Muscle of back (tissue), 11 donors: ENCODE data around the gene PSMD4. TPM values are rescaled to one million over a fixed set of nuclear protein-coding genes. Genes with fewer than 3 reads are reported as not detected.
"Not testable (repeated sequence)": the region's sequence is repeated elsewhere in the genome, so short reads cannot be mapped to it uniquely, and the experiment has no call there.

Experiments used
- DNase-seq, 3 donors: peaks; one replicate each; pipeline versions ENCODE4 v3.0.0 to v3.0.0-alpha.2; 2013
- polyA plus RNA-seq, 10 donors: library from polyadenylated mRNA; unstranded; fragments of 120-200 nt; gene quantifications; one replicate each; pipeline ENCODE4 v1.2.1, GENCODE V29; 2013; ENCODE audit not compliant: insufficient read length in 10 of 10

The PSMD4 gene
- polyA plus RNA-seq, 10 donors, result 105 to 122 (median 112) TPM

DNA sequence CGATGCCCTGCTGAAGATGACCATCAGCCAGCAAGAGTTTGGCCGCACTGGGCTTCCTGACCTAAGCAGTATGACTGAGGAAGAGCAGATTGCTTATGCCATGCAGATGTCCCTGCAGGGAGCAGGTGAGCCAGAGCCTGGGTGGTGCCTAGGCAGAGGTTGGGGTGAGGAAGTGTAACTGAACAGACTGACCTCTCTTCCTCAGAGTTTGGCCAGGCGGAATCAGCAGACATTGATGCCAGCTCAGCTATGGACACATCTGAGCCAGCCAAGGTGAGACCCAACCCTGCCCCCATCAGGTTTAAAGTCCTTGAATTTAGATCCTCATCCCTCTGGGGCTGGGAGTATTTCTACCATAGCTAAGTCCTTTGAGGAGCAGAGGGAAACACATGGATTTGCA lies 11.8 kb downstream of the PSMD4 start:
- DNase-seq, result no peak

DNA sequence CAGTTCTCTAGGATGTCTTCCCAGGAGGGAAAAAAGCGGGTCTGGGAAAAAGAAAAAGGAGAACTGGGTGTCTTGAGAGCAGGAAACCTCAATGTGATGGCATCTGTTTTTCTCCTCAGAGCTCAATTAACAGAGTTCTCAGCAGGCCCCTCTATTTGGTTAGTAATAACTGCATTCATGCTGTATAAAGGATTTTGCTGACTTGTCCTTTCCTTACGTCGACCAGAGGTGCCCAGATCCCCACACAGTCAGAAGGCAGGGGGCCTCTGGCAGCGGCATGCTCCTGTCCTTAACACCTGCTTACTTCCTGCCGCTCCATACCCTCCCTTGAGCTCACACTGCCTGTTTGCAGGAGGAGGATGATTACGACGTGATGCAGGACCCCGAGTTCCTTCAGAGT lies 12.3 kb downstream of the PSMD4 start:
- no peak for DNase-seq

DNA sequence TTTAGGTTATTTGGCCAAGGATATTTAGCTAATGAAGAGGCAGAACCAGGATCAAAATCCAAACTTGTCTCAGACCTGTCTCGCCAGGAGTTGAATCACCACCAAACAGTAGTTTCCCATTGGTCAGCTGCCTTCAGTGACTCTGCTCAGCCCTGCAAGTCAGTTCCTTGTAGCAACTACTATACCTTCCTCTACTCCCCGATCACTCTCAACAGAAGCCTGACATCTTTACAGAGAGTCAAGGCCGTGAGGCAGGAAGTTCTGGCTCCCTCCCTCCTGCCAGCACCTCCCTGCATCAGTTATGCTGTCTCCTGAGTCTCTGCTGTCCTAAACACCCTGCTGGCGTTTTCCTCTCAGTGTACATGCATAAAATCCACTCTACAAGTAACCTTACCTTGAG lies 13.2 kb downstream of the PSMD4 start:
- no peak for DNase-seq

DNA sequence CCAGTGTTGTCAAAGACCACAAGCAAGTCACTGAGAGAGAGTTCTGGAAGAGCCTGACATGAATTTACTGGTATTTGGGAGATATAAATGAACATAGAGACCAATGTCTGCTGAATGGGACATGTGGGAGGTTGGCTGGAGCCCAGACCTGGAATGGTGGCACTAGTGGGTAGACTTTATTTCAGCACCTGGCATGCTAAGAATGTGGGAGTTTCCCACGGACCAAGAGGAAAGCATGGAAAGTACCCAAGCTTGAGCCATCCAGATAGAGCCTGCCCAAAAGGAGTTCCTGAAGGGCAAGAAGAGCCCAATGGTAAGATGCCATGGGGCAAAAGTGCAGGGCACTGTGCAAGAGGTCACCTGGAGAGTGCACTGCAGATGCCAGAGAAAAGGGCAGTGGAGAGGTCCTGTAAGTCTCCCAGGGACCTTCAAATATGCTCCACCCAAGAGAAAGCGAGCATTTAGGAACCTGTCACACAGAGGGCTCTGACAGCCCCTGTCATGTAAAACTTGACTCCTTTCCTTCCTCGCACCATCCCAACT lies 19.5 kb downstream of the PSMD4 start:
- DNase-seq, result no peak

DNA sequence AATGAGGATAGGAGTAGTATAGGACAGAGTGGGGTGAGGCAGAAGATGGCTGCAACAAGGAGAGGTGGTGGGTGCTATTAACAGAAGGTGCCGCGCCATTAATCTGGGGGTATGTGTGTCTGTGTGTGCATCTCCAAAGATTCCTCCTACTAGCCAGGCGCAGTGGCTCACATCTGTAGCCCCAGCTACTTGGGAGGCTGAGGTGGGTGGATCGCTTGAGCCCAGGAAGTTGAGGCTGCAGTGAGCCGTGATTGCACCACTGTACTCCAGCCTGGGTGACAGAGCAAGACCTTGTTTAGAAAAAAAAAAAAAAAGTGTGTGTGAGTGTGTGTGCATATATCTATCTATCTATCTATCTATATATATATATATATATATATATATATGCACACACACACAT lies 20.8 kb downstream of the PSMD4 start:
- DNase-seq, result not testable (repeated sequence)

DNA sequence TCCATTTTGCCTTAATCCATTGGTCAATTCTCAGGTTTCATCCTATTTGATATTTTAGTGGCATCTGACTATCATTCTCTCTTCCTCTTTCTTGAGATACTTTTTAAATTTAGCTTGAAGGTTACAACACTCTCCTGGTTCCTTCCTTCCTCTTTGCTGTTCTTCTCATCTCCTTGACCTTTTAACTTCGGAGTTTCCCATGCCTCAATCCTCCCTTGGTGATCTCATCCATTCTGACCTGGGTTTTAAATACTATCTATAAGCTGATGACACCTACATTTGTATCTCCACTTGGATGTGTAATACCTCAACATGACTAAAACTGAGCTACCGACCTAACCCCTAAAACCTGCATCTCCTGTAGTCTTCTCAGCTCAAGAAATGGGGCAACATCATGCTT lies 22.7 kb downstream of the PSMD4 start:
- DNase-seq, result no peak

DNA sequence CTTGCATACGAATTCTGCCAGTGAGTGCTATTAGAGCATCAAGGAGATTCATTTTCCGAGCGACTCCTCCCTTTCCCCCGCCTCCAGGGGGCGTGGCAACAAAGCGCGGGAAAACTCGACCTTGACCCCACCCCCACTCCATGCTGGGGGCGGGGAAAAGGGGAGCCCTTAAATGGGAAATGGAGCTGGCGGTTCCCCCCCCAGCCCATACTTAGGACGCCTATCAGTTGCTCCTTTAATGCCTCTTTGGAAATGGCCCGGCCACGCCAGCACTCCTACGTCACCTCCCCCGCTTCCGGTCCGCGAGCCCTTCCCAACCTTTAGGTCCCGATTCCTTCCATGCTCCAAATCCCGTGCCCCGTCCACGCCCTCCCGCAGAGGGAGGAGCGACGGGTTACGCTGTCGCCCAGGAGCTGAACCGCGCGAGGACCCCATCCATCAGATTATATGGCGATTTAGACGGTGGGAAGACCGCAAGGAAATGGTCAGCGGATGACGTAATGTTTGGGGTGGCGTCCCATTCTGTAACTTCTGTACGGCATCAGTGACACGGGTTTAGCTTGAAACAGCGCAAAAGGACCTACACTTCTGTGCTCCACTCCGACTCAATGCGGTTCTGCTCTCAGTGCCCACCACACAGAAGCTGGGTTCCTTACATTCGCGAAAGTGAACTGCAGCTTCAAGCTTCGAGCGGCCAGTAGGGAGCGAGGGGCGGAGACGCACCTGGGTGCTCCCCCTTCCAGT lies 26.9 kb downstream of the PSMD4 start:
- peak; percentile 98 to 99 (median 99) for DNase-seq

DNA sequence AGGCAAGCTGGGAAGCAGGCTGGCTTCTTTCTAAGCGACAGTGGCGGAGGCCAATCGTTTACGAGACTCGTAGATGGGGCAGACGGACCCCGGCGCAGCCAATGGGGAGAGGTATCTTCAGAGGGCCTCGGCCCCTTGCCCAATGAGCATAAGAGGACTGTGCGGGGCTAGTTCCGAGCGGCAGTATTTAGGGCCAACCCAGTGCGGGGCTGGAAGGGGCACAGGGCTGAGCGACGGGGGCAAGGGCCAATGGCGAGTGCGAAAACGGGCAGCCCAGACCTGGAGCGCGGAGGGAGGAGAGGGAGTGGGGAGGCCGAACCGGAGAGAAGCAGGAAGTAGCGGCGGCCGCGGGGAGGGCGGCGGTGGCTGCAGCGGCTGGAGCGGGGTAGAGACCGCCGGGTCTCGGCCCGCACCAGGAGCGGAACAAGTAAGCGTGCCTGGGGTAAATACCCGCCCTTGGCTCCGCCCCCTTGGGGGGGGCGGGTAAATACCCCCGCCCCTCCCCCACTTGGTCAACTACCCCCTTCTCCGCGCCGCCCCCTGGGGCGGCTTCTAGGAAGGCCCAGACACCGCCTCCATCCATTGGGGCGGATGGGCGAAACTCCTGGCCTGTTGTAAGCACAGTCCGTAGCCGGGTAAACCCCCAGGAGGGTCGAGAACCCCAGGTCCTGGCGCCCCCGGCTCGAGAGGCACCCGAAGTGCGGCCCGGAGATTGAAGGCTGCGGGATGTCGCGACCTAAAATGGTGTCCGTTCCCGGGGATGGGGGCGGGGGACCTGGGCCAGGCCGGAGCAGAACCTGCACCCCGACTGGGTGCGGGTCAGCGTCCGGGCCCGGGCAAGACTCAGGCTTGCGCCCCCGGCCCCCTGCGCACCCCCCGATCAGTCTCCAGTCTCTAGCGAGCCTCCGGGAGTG lies 27.7 kb downstream of the PSMD4 start, which contains the start of gene ZNF687:
Gene ZNF687 (plus strand): TSS at position 331 of the 914 bp plus-strand sequence. CDS start 3,993 bp downstream, outside the sequence.
- DNase-seq, result peak; percentile 100

DNA sequence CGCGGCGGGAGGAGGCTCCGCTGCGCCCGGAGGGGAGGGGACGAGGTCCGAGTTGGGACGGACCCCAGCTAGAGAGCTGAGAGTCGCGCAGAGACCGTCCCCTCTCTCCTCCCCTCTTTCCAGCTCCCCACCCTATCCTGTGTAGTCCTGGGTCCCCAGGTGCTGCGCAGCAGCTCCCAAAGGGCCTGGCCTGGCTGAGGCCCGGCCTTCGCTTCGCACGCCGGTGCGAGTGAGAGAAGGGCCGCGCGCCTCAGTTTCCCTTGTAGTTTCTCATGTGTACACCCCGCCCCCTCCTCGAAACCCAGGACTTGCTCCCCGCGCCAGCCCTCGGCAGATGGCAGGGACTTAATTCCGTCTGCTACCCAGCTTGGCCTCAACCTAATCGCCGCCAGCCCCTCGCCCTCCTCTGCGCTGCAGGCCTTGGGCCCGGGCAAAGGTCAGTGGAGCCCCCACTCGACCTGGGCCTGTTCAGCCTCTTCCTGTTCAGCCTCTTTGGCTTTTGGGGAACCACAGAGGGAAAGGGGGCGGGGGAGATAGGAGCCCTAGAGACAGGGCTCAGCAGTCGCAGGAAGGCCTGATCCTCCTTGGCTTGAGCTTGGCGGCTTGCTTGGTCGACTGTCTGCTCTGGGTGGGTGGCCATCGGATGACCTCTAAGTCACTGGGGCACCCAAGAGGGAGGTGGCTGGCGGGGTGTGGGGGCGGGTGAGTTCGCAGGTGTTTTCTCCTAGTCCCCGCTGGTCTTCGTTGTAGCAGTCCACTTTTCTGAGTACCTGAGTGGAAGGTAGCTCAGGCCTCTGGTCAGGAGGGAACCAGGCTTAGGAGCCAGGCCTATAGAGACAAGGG lies 28.6 kb downstream of the PSMD4 start:
- DNase-seq, result peak in 1 of 3 donors; percentile 54

DNA sequence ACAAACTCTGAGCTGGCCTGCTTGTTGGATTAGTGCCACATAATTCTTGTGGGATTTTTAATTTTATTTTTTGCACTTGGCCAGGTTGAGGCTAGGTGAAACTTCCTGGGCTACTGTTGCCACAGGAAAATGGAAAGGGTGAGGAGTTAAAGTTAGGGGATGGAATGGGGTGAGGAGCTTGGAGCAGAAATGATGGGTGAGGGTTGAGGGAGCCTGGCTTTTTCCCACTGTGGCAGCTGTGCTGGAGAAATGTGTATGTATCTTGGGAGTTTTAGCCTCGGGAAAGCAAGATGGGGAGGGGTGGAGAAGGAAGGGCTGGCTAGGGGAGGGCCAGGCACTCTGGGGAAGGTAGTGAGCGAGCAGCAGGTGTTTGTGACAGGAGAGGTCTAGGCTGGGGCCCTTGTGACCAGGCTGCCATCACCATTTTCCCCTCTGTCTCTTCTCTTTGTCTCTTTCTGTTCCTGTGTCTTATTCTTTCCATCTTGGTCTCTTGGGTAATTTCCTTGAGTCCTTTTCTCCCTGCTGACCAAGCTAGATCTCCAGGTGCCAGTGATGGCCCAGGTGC lies 29.6 kb downstream of the PSMD4 start:
- no peak for DNase-seq

DNA sequence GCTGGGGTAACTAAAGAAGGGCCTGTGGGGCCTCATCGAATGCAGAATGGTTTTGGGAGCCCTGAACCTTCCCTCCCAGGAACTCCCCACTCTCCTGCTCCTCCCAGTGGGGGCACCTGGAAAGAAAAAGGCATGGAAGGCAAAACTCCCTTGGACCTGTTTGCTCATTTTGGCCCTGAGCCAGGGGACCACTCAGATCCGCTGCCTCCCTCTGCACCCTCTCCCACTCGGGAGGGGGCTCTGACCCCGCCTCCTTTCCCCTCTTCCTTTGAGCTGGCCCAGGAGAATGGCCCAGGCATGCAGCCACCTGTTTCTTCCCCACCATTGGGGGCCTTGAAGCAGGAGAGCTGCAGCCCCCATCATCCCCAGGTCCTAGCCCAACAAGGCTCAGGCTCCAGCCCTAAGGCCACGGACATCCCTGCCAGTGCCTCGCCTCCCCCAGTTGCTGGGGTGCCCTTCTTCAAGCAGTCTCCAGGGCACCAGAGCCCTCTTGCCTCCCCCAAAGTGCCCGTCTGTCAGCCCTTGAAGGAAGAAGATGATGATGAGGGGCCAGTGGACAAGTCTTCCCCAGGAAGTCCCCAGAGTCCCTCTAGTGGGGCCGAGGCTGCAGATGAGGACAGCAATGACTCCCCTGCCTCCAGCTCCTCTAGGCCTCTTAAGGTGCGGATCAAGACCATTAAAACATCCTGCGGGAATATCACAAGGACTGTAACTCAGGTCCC lies 32.2 kb downstream of the PSMD4 start:
- no peak for DNase-seq

DNA sequence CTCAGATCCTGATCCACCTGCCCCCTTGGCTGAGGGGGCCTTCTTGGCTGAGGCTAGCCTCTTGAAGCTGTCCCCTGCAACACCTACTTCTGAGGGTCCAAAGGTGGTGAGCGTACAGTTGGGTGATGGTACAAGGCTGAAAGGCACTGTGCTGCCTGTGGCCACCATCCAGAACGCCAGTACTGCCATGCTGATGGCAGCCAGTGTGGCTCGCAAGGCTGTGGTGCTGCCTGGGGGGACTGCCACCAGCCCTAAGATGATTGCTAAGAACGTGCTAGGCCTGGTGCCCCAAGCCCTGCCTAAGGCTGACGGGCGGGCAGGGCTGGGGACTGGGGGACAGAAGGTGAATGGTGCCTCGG lies 32.8 kb downstream of the PSMD4 start:
- no peak for DNase-seq

DNA sequence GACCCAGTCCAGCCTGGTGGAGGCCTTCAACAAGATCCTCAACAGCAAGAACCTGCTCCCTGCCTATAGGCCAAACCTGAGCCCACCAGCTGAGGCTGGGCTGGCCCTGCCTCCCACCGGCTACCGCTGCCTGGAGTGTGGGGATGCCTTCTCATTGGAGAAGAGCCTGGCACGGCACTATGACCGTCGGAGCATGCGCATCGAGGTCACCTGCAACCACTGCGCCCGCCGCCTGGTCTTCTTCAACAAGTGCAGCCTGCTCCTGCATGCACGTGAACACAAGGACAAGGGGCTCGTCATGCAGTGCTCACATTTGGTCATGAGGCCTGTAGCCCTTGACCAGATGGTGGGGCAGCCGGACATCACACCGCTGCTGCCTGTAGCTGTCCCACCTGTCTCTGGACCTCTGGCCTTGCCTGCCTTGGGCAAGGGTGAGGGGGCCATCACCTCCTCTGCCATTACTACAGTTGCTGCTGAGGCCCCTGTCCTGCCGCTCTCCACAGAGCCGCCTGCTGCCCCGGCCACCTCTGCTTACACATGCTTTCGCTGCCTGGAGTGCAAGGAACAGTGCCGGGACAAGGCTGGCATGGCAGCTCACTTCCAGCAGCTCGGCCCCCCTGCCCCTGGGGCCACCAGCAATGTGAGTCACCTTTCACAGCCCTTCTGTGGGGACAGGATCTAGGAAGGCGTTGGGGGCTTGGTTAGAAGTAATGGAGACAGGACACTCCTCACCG lies 33.4 kb downstream of the PSMD4 start:
- DNase-seq, result no peak

DNA sequence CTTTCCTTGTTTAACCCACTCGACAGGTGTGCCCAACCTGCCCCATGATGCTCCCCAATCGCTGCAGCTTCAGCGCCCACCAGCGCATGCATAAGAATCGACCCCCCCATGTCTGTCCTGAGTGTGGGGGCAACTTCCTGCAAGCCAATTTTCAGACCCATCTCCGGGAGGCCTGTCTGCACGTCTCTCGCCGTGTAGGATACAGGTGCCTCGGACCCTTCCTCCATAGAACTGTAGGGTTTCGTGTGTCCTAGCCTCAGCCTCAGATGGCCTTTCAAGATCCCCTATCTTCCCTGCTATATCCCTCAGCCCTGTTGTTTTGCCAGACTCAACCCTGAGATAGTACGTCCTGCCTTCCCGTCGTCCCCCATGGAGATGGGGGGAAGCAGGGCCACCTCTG lies 34.0 kb downstream of the PSMD4 start:
- DNase-seq, result no peak

DNA sequence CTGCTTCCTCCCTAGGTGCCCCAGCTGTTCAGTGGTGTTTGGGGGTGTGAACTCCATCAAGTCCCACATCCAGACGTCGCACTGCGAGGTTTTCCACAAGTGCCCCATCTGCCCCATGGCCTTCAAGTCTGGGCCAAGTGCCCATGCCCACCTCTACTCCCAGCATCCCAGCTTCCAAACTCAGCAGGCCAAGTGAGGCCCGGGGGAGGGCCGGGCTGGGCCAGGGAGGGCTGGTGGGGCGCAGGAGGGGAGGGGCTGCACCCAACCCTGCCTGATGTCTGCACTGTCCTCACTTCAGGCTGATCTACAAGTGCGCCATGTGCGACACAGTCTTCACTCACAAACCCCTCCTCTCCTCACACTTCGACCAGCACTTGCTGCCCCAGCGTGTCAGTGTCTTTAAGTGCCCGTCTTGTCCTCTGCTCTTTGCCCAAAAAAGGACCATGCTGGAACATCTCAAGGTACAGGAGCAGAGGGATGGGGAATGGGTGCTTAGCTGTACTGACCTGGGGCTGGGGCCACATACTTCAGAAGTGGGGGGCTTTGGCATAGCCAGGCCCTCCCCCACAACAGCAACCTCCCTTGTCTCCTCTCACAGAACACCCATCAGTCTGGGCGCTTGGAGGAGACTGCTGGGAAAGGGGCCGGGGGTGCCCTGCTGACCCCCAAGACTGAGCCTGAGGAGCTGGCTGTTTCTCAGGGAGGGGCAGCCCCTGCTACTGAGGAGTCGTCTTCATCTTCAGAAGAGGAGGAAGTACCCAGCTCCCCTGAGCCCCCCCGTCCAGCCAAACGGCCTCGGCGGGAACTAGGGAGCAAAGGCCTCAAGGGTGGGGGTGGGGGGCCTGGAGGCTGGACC lies 34.8 kb downstream of the PSMD4 start:
- no peak for DNase-seq

DNA sequence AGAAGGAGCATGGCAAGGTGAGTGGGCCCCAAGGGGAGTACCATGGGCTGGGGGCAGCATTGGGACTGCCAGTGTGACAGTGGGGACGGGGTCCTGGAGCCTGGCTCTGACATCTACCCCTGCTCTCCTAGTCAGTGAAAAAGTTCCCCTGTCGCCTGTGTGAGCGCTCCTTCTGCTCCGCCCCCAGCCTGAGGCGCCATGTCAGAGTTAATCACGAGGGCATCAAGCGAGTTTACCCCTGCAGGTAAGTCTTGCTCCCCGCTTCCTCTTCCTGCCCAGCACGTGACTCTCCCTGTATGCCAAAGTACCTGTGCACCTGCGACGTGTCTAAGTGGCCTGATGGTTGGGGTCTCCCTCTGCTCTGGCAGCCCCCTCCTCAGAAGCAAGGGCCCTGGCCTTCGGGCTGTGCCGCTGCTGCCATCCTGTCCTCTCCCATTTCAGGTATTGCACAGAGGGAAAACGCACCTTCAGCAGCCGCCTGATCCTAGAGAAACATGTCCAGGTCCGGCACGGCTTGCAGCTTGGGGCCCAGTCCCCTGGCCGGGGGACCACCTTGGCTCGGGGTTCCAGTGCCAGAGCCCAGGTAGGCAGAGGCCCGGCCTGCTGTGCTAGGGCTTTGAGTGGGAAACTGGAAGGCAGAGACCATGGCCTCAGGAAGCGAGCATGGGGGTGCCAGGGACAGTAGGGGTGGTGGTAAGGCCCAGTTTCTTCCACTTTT lies 35.6 kb downstream of the PSMD4 start:
- DNase-seq, result no peak

DNA sequence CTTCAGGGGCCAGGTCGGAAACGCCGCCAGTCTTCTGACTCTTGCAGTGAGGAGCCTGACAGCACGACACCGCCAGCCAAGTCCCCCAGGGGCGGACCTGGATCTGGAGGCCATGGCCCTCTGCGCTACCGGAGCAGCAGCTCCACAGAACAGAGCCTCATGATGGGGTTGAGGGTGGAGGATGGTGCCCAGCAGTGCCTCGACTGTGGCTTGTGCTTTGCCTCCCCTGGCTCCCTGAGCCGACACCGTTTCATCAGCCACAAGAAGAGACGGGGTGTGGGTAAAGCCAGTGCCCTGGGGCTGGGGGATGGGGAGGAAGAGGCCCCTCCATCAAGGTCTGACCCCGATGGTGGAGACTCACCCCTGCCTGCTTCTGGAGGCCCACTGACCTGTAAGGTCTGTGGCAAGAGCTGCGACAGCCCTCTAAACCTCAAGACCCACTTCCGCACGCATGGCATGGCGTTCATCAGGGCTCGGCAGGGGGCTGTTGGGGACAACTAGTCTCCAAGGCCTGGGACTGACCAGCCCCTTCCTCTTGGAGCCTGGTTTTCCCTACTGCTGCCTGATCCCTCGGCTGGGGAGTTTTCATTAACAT lies 36.3 kb downstream of the PSMD4 start:
- peak in 1 of 3 donors; percentile 23 for DNase-seq
